ENCODE measurements around the gene TMEM120B. TPM values are rescaled to one million over a fixed set of nuclear protein-coding genes. Genes with fewer than 3 reads are reported as not detected.

Gene TMEM120B
- total and polyA plus RNA-seq, 2 of the 13 experiments (the other 11 are each of a cell fraction or from before 2014, with no cell fraction given) = 7.1 to 12.9 TPM

DNA sequence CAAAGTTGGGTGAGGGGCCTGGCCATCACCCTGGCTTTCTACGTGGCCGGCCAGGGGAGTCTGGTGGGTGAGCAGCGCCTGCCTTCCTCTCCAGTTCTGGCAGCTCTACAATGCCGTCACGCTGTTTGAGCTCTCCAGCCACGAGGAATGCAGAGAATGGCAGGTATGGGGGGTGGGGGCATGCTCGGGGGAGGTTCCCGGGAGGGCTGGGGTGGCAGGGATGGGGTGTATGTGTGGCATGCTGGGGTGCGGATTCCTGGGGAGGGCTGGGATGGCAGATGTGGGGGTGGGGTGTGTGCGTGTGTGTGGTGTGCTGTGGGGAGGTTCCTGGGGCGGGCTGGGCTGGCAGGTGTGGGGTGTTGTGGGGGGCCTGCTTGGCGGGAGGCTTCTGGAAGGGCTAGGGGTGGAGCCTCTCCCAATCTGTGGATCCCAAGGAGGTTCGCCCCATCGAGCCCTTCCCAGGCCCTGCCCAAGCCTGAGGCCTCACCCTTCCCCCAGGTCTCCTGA lies 62.5 kb downstream of the TMEM120B start (continued):
- TF ChIP-seq GATA4 (IDR thresholded peaks at IDR 0.05; ENCODE audit: borderline replicate concordance, low read depth) (no peak), KAT2B (IDR thresholded peaks at IDR 0.05; ENCODE audit: borderline replicate concordance, low read depth, low read length) (no peak), ZFP37 (CRISPR knock-in tag; IDR thresholded peaks at IDR 0.05; ENCODE audit: borderline replicate concordance) (no peak), MIXL1 (CRISPR knock-in tag; IDR thresholded peaks at IDR 0.05) (no peak), ZNF839 (CRISPR knock-in tag; IDR thresholded peaks at IDR 0.05; ENCODE audit: borderline replicate concordance) (no peak), RBAK (CRISPR knock-in tag; IDR thresholded peaks at IDR 0.05) (no peak)
- TF ChIP-seq, protein P1, sequence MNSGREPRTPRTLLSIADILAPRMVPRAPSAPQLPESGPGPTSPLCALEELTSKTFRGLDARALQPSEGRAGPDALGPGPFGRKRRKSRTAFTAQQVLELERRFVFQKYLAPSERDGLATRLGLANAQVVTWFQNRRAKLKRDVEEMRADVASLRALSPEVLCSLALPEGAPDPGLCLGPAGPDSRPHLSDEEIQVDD (CRISPR knock-in tag; IDR thresholded peaks at IDR 0.05; ENCODE audit: borderline replicate concordance) = no peak
- TF ChIP-seq, protein P2, sequence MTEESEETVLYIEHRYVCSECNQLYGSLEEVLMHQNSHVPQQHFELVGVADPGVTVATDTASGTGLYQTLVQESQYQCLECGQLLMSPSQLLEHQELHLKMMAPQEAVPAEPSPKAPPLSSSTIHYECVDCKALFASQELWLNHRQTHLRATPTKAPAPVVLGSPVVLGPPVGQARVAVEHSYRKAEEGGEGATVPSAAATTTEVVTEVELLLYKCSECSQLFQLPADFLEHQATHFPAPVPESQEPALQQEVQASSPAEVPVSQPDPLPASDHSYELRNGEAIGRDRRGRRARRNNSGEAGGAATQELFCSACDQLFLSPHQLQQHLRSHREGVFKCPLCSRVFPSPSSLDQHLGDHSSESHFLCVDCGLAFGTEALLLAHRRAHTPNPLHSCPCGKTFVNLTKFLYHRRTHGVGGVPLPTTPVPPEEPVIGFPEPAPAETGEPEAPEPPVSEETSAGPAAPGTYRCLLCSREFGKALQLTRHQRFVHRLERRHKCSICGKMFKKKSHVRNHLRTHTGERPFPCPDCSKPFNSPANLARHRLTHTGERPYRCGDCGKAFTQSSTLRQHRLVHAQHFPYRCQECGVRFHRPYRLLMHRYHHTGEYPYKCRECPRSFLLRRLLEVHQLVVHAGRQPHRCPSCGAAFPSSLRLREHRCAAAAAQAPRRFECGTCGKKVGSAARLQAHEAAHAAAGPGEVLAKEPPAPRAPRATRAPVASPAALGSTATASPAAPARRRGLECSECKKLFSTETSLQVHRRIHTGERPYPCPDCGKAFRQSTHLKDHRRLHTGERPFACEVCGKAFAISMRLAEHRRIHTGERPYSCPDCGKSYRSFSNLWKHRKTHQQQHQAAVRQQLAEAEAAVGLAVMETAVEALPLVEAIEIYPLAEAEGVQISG (CRISPR knock-in tag; IDR thresholded peaks at IDR 0.05) = no peak

DNA sequence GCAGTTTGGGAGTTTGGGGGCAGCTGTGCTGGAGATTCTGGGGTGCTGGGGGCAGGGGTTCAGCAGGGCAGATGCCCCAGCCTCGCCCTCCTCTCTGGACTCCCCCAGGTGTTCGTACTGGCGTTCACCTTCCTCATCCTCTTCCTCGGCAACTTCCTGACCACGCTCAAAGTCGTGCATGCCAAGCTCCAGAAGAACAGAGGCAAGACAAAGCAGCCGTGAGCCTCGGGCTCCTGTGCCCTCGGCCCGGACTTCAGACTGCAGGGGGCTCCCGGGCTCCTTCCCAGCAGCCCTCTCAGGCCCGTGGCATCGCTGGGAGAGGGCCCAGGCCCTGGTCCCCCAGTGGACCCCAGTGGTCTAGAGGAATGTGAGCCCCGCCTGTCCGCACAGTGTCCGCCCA lies 62.9 kb downstream of the TMEM120B start:
- Histone ChIP-seq H3K9me3 (ENCODE audit: low read length) (no peaks in the 10 kb centered on the region), H3K79me2 (ENCODE audit: insufficient read depth, low read length) (no peaks in the 10 kb centered on the region), H3K27me3 (ENCODE audit: control insufficient read depth in 1 of 2, insufficient read depth in 2 of 2, low read length in 2 of 2) (no peaks in the 10 kb centered on the region), H3K4me3 (replicated peaks in 1 of 3; ENCODE audit: insufficient read depth in 1 of 3, low read depth in 2 of 3, low read length in 3 of 3) (no peak overlapping the region), H2AFZ (ENCODE audit: low read length) (no peak overlapping the region), H3K4me1 (ENCODE audit: insufficient read depth, low read length) (peaks cover 19% of the 10 kb centered on the region), H3K9ac (ENCODE audit: insufficient read depth, low read depth, low read length) (no peak overlapping the region), H3K4me2 (ENCODE audit: low read depth, low read length) (no peak overlapping the region), H3K36me3 (replicated peaks in 1 of 2; ENCODE audit: control insufficient read depth in 1 of 2, insufficient read depth in 2 of 2, low read length in 2 of 2) (peaks cover 0 to 3% of the 10 kb centered on the region in 2 experiments; a peak in 2 of 5 replicates), H3K27ac (ENCODE audit: extremely low read length, insufficient read depth, low read length) (no peak overlapping the region), H4K20me1 (ENCODE audit: insufficient read depth, low read length) (no peaks in the 10 kb centered on the region)
- ATAC-seq (no peak), DNase-seq (ENCODE audit: low spot score) (no peak), FAIRE-seq (no peak)
- ChIA-PET POLR2A (no interaction called here), CTCF (ENCODE audit: low intra/inter-chr PET ratio, low total read pairs) (interaction anchor here (1.1 to 6.1 kb wide), 5 partner anchors 18 to 119 kb away, joined by 3 to 66 read pairs (median 9); partner anchors contain the start of gene RHOF)
- intact Hi-C loops (cut with micrococcal nuclease; ENCODE audit: unreplicated experiment) (no loop called here), in situ Hi-C loops (cut with HindIII; ENCODE audit: extremely low pct_ligation_motif_present, low pct_unique_long_range_greater_than_20kb) (no loop called here)
- no TSS peak for BruUV-seq (replicated peaks)
- WGBS (ENCODE audit: low lambda C conversion rate) = 90% methylated on average over 15 of the region's 16 CpGs
- TF ChIP-seq TBX3 (IDR thresholded peaks at IDR 0.05; ENCODE audit: borderline replicate concordance) (no peak), ZC3H13 (CRISPR knock-in tag; IDR thresholded peaks at IDR 0.05) (no peak), ZFP90 (CRISPR knock-in tag; IDR thresholded peaks at IDR 0.05; ENCODE audit: borderline replicate concordance) (no peak), ZNF556 (CRISPR knock-in tag; IDR thresholded peaks at IDR 0.05; ENCODE audit: borderline replicate concordance) (no peak), RFXAP (CRISPR knock-in tag; IDR thresholded peaks at IDR 0.05; ENCODE audit: borderline replicate concordance) (no peak), MED1 (CRISPR knock-in tag; IDR thresholded peaks at IDR 0.05) (no peak), NR1H2 (CRISPR knock-in tag; IDR thresholded peaks at IDR 0.05; ENCODE audit: borderline replicate concordance, low read depth) (no peak), CCAR2 (optimal IDR thresholded peaks at IDR 0.05; ENCODE audit: low read depth, low read length) (no peak)
- TF ChIP-seq, protein P3, sequence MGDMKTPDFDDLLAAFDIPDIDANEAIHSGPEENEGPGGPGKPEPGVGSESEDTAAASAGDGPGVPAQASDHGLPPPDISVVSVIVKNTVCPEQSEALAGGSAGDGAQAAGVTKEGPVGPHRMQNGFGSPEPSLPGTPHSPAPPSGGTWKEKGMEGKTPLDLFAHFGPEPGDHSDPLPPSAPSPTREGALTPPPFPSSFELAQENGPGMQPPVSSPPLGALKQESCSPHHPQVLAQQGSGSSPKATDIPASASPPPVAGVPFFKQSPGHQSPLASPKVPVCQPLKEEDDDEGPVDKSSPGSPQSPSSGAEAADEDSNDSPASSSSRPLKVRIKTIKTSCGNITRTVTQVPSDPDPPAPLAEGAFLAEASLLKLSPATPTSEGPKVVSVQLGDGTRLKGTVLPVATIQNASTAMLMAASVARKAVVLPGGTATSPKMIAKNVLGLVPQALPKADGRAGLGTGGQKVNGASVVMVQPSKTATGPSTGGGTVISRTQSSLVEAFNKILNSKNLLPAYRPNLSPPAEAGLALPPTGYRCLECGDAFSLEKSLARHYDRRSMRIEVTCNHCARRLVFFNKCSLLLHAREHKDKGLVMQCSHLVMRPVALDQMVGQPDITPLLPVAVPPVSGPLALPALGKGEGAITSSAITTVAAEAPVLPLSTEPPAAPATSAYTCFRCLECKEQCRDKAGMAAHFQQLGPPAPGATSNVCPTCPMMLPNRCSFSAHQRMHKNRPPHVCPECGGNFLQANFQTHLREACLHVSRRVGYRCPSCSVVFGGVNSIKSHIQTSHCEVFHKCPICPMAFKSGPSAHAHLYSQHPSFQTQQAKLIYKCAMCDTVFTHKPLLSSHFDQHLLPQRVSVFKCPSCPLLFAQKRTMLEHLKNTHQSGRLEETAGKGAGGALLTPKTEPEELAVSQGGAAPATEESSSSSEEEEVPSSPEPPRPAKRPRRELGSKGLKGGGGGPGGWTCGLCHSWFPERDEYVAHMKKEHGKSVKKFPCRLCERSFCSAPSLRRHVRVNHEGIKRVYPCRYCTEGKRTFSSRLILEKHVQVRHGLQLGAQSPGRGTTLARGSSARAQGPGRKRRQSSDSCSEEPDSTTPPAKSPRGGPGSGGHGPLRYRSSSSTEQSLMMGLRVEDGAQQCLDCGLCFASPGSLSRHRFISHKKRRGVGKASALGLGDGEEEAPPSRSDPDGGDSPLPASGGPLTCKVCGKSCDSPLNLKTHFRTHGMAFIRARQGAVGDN (CRISPR knock-in tag; IDR thresholded peaks at IDR 0.05) = no peak
